GM18499 (cell line): ENCODE measurements around the gene ADSS1.

Experiments used
- ATAC-seq: cut with Tn5 transposase; IDR thresholded peaks from one replicate; pipeline ENCODE4 v1.9.1; 2021; ENCODE audit warnings: moderate number of reproducible peaks; ENCODE audit not compliant: insufficient read depth, unreplicated experiment

ADSS1 gene

GRCh38 chr14:104686624-104687517, 37.2 kb upstream of the ADSS1 start:
- no peak for ATAC-seq

GRCh38 chr14:104687601-104688504, 36.2 kb upstream of the ADSS1 start:
- no peak for ATAC-seq

- no peak for ATAC-seq
Observed at GRCh38 chr14:104688505-104689108, 35.4 kb upstream of the ADSS1 start.

GRCh38 chr14:104689109-104689880, 34.7 kb upstream of the ADSS1 start, which contains the start of gene INF2:
INF2 (plus strand) TSS chr14:104689618; CDS start chr14:104701366, 11,748 bp downstream.
- ATAC-seq = no peak

GRCh38 chr14:104689881-104690711, 33.9 kb upstream of the ADSS1 start:
- no peak for ATAC-seq

- ATAC-seq = no peak
Observed at GRCh38 chr14:104690861-104691455, 33.1 kb upstream of the ADSS1 start.

- ATAC-seq = no peak
Observed at GRCh38 chr14:104691546-104692260, 32.3 kb upstream of the ADSS1 start.

- no peak for ATAC-seq
Observed at GRCh38 chr14:104692261-104692938, 31.6 kb upstream of the ADSS1 start.

- no peak for ATAC-seq
Observed at GRCh38 chr14:104692939-104693315, 31.1 kb upstream of the ADSS1 start.

- ATAC-seq = no peak
Observed at GRCh38 chr14:104693482-104694431, 30.3 kb upstream of the ADSS1 start.

GRCh38 chr14:104694475-104694950, 29.5 kb upstream of the ADSS1 start:
- no peak for ATAC-seq

GRCh38 chr14:104694991-104695659, 28.9 kb upstream of the ADSS1 start:
- no peak for ATAC-seq

GRCh38 chr14:104695660-104696000, 28.4 kb upstream of the ADSS1 start:
- no peak for ATAC-seq

- ATAC-seq = no peak
Observed at GRCh38 chr14:104696671-104697316, 27.2 kb upstream of the ADSS1 start.

- ATAC-seq = no peak
Observed at GRCh38 chr14:104697317-104697703, 26.7 kb upstream of the ADSS1 start.
